Adrenal gland (tissue), 12 donors: ENCODE results near the gene ABCG1. TPM values are rescaled to one million over a fixed set of nuclear protein-coding genes. Genes with fewer than 3 reads are reported as not detected.

Source experiments
- DNase-seq, 7 donors: peaks; one replicate each; pipeline ENCODE4 v3.0.0-alpha.2; 2019 to 2020
- H3K27ac ChIP-seq, 5 donors: fragments of 200-600 bp; sonication (generic) in 4 of 5; 1 replicate in 3 of 5; 2 replicates in 2 of 5; pipeline versions ENCODE4 v1.5.1 to v1.8.0; 2016 to 2020; ENCODE audit warnings: mild to moderate bottlenecking in 1 of 5
- H3K27me3 ChIP-seq: fragments of 200-600 bp; 2 replicates; pipeline ENCODE4 v1.8.0; 2021
- H3K36me3 ChIP-seq, 2 donors: fragments of 200-600 bp; replicated peaks in 1 of 2; 1 replicate in 1 of 2; 2 replicates in 1 of 2; pipeline versions ENCODE4 v1.5.1 to v1.8.0; 2018 to 2022
- H3K4me1 ChIP-seq, 2 donors: fragments of 200-600 bp; replicated peaks in 1 of 2; 1 replicate in 1 of 2; 2 replicates in 1 of 2; pipeline versions ENCODE4 v1.5.1 to v1.8.0; 2018 to 2021
- H3K4me3 ChIP-seq, 4 donors: fragments of 200-600 bp; sonication (generic) in 3 of 4; one replicate each; pipeline ENCODE4 v1.5.1; 2016 to 2018
- H3K9me3 ChIP-seq, 3 donors: fragments of 200-600 bp; sonication (generic) in 1 of 3; replicated peaks in 1 of 3; 1 replicate in 2 of 3; 2 replicates in 1 of 3; pipeline versions ENCODE4 v1.5.1 to v1.8.0; 2016 to 2021
- CTCF ChIP-seq, 6 experiments: fragments of 450-650 bp in 4 of 6; fragments of 200-600 bp in 2 of 6; sonication (generic) in 1 of 6; IDR thresholded peaks; 1 replicate in 5 of 6; 2 replicates in 1 of 6; pipeline versions ENCODE4 v1.5.1 to v1.8.0; 2016 to 2021; ENCODE audit warnings: antibody characterized with exemption in 6 of 6, mild to moderate bottlenecking in 2 of 6, moderate library complexity in 1 of 6
- POLR2A ChIP-seq, 2 donors: fragments of 450-650 bp; IDR thresholded peaks; one replicate each; pipeline ENCODE4 v1.6.1; 2017; ENCODE audit warnings: antibody characterized with exemption in 2 of 2, mild to moderate bottlenecking in 2 of 2, moderate library complexity in 1 of 2
- WGBS, 4 donors: extraction: QIAGEN DNeasy Blood & Tissue Kit in 2 of 4; methylation state at CpG; one replicate each; pipeline versions ENCODE4 v1.1.5 to v1.1.7; 2013 to 2017; 5-methylcytosine and 5-hydroxymethylcytosine counted together
- intact Hi-C, 2 donors: fragments of 100-400 bp; cut with DNase I; formaldehyde crosslinking; loops; one replicate each; pipeline versions ENCODE4 v1.14.1 to v1.15.0; 2022 to 2023
- polyA plus RNA-seq, 3 donors: library from polyadenylated mRNA; stranded (reverse); fragments of 200-250 nt in 2 of 3; fragments of 350-450 nt in 1 of 3; fragmentation: Illumina TruSeq in 1 of 3; extraction: RNeasy Lipid Tissue Mini Kit (QIAGEN cat#74804) in 1 of 3; gene quantifications; one replicate each; pipeline ENCODE4 v1.2.3, GENCODE V29; 2013 to 2014
- total RNA-seq, 9 donors: library from RNA; depleted of rRNA in 4 of 9; stranded (reverse); fragments of >200 nt in 4 of 9; fragments of 120-200 nt in 1 of 9; fragmentation: NEBNext Ultra II Directional in 1 of 9; extraction: Animal tissue kit (Norgen Biotek cat#: 25700) in 1 of 9; gene quantifications; one replicate each; pipeline versions ENCODE4 v1.1.0 to v1.2.4, GENCODE V29; 2013 to 2023
- donor health status: healthy with polysubstance abuse.
- donor health status: Bipolar disorder and iron deficiency.
- donor health status: DM: yes; HTN: yes; CAD: no.
- donor health status: DM: no; HTN: no; CAD: no.
- donor health status: DM: no; HTN: no; CAD: no.
- donor health status: DM: yes; HTN: yes; CAD: no.

The ABCG1 gene
- total and polyA plus RNA-seq, 12 donors: 23.2 to 136 (median 67.9) TPM

DNA sequence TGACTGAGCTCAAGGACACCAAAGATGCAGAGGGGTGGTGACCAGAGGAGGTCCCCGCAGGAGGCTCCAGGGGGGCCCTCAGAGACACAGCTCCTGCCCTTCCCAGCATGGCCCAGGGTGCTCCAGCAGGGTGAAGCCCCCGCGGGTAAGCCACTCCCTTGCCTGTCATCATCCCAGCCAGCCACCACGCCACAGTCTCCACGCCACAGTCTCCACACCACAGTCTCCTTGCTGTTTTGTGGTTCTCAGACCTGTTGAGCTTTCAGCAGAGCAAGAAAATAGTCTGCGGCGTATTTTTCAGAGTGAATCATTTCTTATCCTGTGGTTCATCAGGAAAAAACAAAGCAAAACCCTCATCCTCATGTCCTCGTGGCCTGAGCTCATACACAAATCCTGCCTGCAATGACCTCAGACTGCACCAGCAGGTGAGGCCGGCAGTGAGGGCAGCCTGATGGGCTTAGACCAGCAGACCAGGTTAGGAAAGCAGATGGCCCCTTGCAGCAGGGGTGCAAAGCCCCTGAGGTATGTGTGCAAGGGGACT is 25.7 kb upstream of the ABCG1 start:
- H3K36me3 ChIP-seq: no peaks in the 10 kb centered on the region
- intact Hi-C loops: no loop called here
- H3K27me3 ChIP-seq: no peaks in the 10 kb centered on the region
- TF ChIP-seq POLR2A (IDR thresholded peaks at IDR 0.05) (no peak), CTCF (IDR thresholded peaks at IDR 0.05) (no peak)
- no peak overlapping the region for H3K27ac ChIP-seq
- peaks cover 0 to 6% of the 10 kb centered on the region in 2 donors for H3K4me1 ChIP-seq
- H3K4me3 ChIP-seq: no peak overlapping the region
- H3K9me3 ChIP-seq: no peaks in the 10 kb centered on the region
- WGBS, 4 donors: 78 to 84% (median 80%) methylated on average over 9 of the region's 9 CpGs
- DNase-seq: peak in 1 of 7 donors; percentile 42

- intact Hi-C loops: no loop called here
- no peaks in the 10 kb centered on the region for H3K36me3 ChIP-seq
- WGBS, 4 donors: 83 to 95% (median 88%) methylated on average over 6 of the region's 6 CpGs
- H3K4me1 ChIP-seq: peaks cover 2 to 4% of the 10 kb centered on the region in 2 donors
- H3K9me3 ChIP-seq: no peaks in the 10 kb centered on the region
- no peak overlapping the region for H3K4me3 ChIP-seq
- H3K27ac ChIP-seq: no peak overlapping the region
- no peak for TF ChIP-seq POLR2A (IDR thresholded peaks at IDR 0.05)
- no peak for TF ChIP-seq CTCF (IDR thresholded peaks at IDR 0.05)
- no peaks in the 10 kb centered on the region for H3K27me3 ChIP-seq
- DNase-seq: peak in 1 of 7 donors; percentile 27
Observed at GRCh38 chr21:42193721-42194120, 25.2 kb upstream of the ABCG1 start.

- H3K36me3 ChIP-seq: no peaks in the 10 kb centered on the region
- intact Hi-C loops: no loop called here
- H3K4me1 ChIP-seq: peaks cover 11 to 12% of the 10 kb centered on the region in 2 donors
- 78 to 94% (median 89%) methylated on average over 6 to 9 of the region's 9 CpGs for WGBS, 4 donors
- TF ChIP-seq POLR2A (IDR thresholded peaks at IDR 0.05) (no peak), CTCF (IDR thresholded peaks at IDR 0.05) (no peak)
- H3K9me3 ChIP-seq: no peaks in the 10 kb centered on the region
- peak in 1 of 7 donors; percentile 29 for DNase-seq
- no peaks in the 10 kb centered on the region for H3K27me3 ChIP-seq
- no peak overlapping the region for H3K27ac ChIP-seq
- H3K4me3 ChIP-seq: no peak overlapping the region
Observed at GRCh38 chr21:42194863-42195262, 24.1 kb upstream of the ABCG1 start.

GRCh38 chr21:42195378-42196031 is 23.4 kb upstream of the ABCG1 start:
- WGBS, 4 donors: 55 to 70% (median 63%) methylated on average over 6 of the region's 6 CpGs
- intact Hi-C loops: no loop called here
- Histone ChIP-seq H3K4me3 (no peak overlapping the region), H3K27me3 (no peaks in the 10 kb centered on the region), H3K4me1 (peaks cover 11 to 14% of the 10 kb centered on the region in 2 donors), H3K36me3 (no peaks in the 10 kb centered on the region), H3K9me3 (no peaks in the 10 kb centered on the region), H3K27ac (no peak overlapping the region)
- TF ChIP-seq CTCF (IDR thresholded peaks at IDR 0.05) (no peak), POLR2A (IDR thresholded peaks at IDR 0.05) (no peak)
- peak in 3 of 7 donors; percentile 45 to 62 (median 54) for DNase-seq
